T-helper 1 cell treated with Interleukin-12 subunit alpha and Interleukin-12 subunit beta and Interleukin-4 antibody, amounts not matched to agents 30 μg/mL and 1 μg/mL, for 36 hours (primary cell): Measurements from ENCODE around the gene LPCAT3.
"Not testable (repeated sequence)": the region's sequence is repeated elsewhere in the genome, so short reads cannot be mapped to it uniquely, and the experiment has no call there.

ENCODE experiments used
- H3K27ac Mint-ChIP-seq: one replicate; pipeline ENCODE4 v1.8.0; 2021; ENCODE audit warnings: mild to moderate bottlenecking, mixed read lengths
- H3K27me3 Mint-ChIP-seq: one replicate; pipeline ENCODE4 v1.8.0; 2021; ENCODE audit warnings: low read depth, mixed read lengths
- H3K36me3 Mint-ChIP-seq: one replicate; pipeline ENCODE4 v1.8.0; 2021; ENCODE audit warnings: low read depth, mixed read lengths
- H3K4me1 Mint-ChIP-seq: one replicate; pipeline ENCODE4 v1.8.0; 2021; ENCODE audit warnings: low read depth, mixed read lengths
- H3K4me3 Mint-ChIP-seq: one replicate; pipeline ENCODE4 v1.8.0; 2021; ENCODE audit warnings: mild to moderate bottlenecking, moderate library complexity, mixed read lengths
- H3K9me3 Mint-ChIP-seq: one replicate; pipeline ENCODE4 v1.8.0; 2021; ENCODE audit warnings: mixed read lengths

Gene LPCAT3

GRCh38 chr12:7018350-7019042, at the start of gene LPCAT3:
Gene LPCAT3, minus strand, starts transcription at chr12:7018476. Its CDS starts 52 bp downstream, at chr12:7018424.
- H3K4me1 Mint-ChIP-seq, result peaks cover 22% of the 10 kb centered on the region
- no peaks in the 10 kb centered on the region for H3K27me3 Mint-ChIP-seq
- peak within 1 kb of the TSS; percentile 92 for H3K27ac Mint-ChIP-seq
- peak within 1 kb of the TSS; percentile 95 for H3K4me3 Mint-ChIP-seq
- H3K36me3 Mint-ChIP-seq, result peaks cover 6% of the 10 kb centered on the region
- no peaks in the 10 kb centered on the region for H3K9me3 Mint-ChIP-seq

GRCh38 chr12:7067096-7067495, 48.8 kb upstream of the LPCAT3 start:
- no peak overlapping the region for H3K4me3 Mint-ChIP-seq
- no peaks in the 10 kb centered on the region for H3K4me1 Mint-ChIP-seq
- H3K36me3 Mint-ChIP-seq, result no peaks in the 10 kb centered on the region
- H3K27ac Mint-ChIP-seq, result no peak overlapping the region
- H3K9me3 Mint-ChIP-seq, result no peaks in the 10 kb centered on the region
- H3K27me3 Mint-ChIP-seq, result peaks cover 36% of the 10 kb centered on the region

GRCh38 chr12:7066596-7066995, 48.3 kb upstream of the LPCAT3 start:
- Mint-ChIP-seq H3K9me3 (no peaks in the 10 kb centered on the region), H3K27ac (no peak overlapping the region), H3K4me3 (no peak overlapping the region), H3K27me3 (peaks cover 31% of the 10 kb centered on the region), H3K36me3 (no peaks in the 10 kb centered on the region), H3K4me1 (no peaks in the 10 kb centered on the region)

- Mint-ChIP-seq H3K4me3 (no peak overlapping the region), H3K36me3 (no peaks in the 10 kb centered on the region), H3K9me3 (no peaks in the 10 kb centered on the region), H3K27ac (no peak overlapping the region), H3K27me3 (peaks cover 26% of the 10 kb centered on the region), H3K4me1 (no peaks in the 10 kb centered on the region)
Measured at GRCh38 chr12:7065073-7065623, 46.9 kb upstream of the LPCAT3 start.

GRCh38 chr12:7064516-7064915, 46.2 kb upstream of the LPCAT3 start:
- no peaks in the 10 kb centered on the region for H3K9me3 Mint-ChIP-seq
- peaks cover 30% of the 10 kb centered on the region for H3K27me3 Mint-ChIP-seq
- H3K4me1 Mint-ChIP-seq, result no peaks in the 10 kb centered on the region
- H3K4me3 Mint-ChIP-seq, result no peak overlapping the region
- H3K27ac Mint-ChIP-seq, result no peak overlapping the region
- H3K36me3 Mint-ChIP-seq, result no peaks in the 10 kb centered on the region

- Mint-ChIP-seq H3K36me3 (no peaks in the 10 kb centered on the region), H3K27me3 (peaks cover 23% of the 10 kb centered on the region), H3K9me3 (no peaks in the 10 kb centered on the region), H3K4me3 (no peak overlapping the region), H3K27ac (no peak overlapping the region), H3K4me1 (no peaks in the 10 kb centered on the region)
Measured at GRCh38 chr12:7061596-7061995, 43.3 kb upstream of the LPCAT3 start.

- H3K36me3 Mint-ChIP-seq, result no peaks in the 10 kb centered on the region
Measured at GRCh38 chr12:7061138-7061537, 42.9 kb upstream of the LPCAT3 start.

GRCh38 chr12:7060353-7060954, 42.2 kb upstream of the LPCAT3 start, which contains the start of gene C1S:
Gene C1S, plus strand, starts transcription at chr12:7060718. Its CDS starts 1,195 bp downstream, at chr12:7061913.
- H3K4me3 Mint-ChIP-seq, result no peak within 1 kb of the TSS
- no peaks in the 10 kb centered on the region for H3K9me3 Mint-ChIP-seq
- no peaks in the 10 kb centered on the region for H3K4me1 Mint-ChIP-seq
- H3K27ac Mint-ChIP-seq, result no peak within 1 kb of the TSS
- H3K36me3 Mint-ChIP-seq, result no peaks in the 10 kb centered on the region
- peaks cover 16% of the 10 kb centered on the region for H3K27me3 Mint-ChIP-seq

More at GRCh38 chr12:7061138-7061537, 42.9 kb upstream of the LPCAT3 start:
- Mint-ChIP-seq H3K9me3 (no peaks in the 10 kb centered on the region), H3K4me1 (no peaks in the 10 kb centered on the region), H3K27me3 (peaks cover 20% of the 10 kb centered on the region), H3K27ac (no peak overlapping the region), H3K4me3 (no peak overlapping the region)

- Mint-ChIP-seq H3K9me3 (no peaks in the 10 kb centered on the region), H3K36me3 (no peaks in the 10 kb centered on the region), H3K27ac (no peak overlapping the region), H3K4me3 (no peak overlapping the region), H3K27me3 (peaks cover 18% of the 10 kb centered on the region), H3K4me1 (no peaks in the 10 kb centered on the region)
Measured at GRCh38 chr12:7059780-7060179, 41.5 kb upstream of the LPCAT3 start.

- H3K27me3 Mint-ChIP-seq, result peaks cover 21% of the 10 kb centered on the region
- no peaks in the 10 kb centered on the region for H3K36me3 Mint-ChIP-seq
- no peak overlapping the region for H3K4me3 Mint-ChIP-seq
- no peaks in the 10 kb centered on the region for H3K4me1 Mint-ChIP-seq
- no peak overlapping the region for H3K27ac Mint-ChIP-seq
- no peaks in the 10 kb centered on the region for H3K9me3 Mint-ChIP-seq
Measured at GRCh38 chr12:7058850-7059395, 40.6 kb upstream of the LPCAT3 start.

GRCh38 chr12:7058163-7058845, 40.0 kb upstream of the LPCAT3 start:
- peaks cover 22% of the 10 kb centered on the region for H3K27me3 Mint-ChIP-seq

GRCh38 chr12:7055736-7056135, 37.5 kb upstream of the LPCAT3 start:
- not testable (repeated sequence) for H3K4me1 Mint-ChIP-seq, H3K27ac Mint-ChIP-seq, H3K4me3 Mint-ChIP-seq, H3K9me3 Mint-ChIP-seq, H3K36me3 Mint-ChIP-seq
- peaks cover 44% of the 10 kb centered on the region for H3K27me3 Mint-ChIP-seq

More at GRCh38 chr12:7058163-7058845, 40.0 kb upstream of the LPCAT3 start:
- H3K27ac Mint-ChIP-seq, result no peak overlapping the region
- H3K4me3 Mint-ChIP-seq, result no peak overlapping the region
- no peaks in the 10 kb centered on the region for H3K36me3 Mint-ChIP-seq
- H3K9me3 Mint-ChIP-seq, result no peaks in the 10 kb centered on the region
- no peaks in the 10 kb centered on the region for H3K4me1 Mint-ChIP-seq

GRCh38 chr12:7054925-7055324, 36.6 kb upstream of the LPCAT3 start:
- H3K9me3 Mint-ChIP-seq, result no peaks in the 10 kb centered on the region
- no peak overlapping the region for H3K4me3 Mint-ChIP-seq
- H3K4me1 Mint-ChIP-seq, result no peaks in the 10 kb centered on the region
- no peak overlapping the region for H3K27ac Mint-ChIP-seq
- no peaks in the 10 kb centered on the region for H3K36me3 Mint-ChIP-seq
- H3K27me3 Mint-ChIP-seq, result peaks cover 43% of the 10 kb centered on the region

- H3K9me3 Mint-ChIP-seq, H3K27ac Mint-ChIP-seq, H3K36me3 Mint-ChIP-seq, H3K4me3 Mint-ChIP-seq: not testable (repeated sequence)
- Mint-ChIP-seq H3K4me1 (peaks cover 16% of the 10 kb centered on the region), H3K27me3 (peaks cover 39% of the 10 kb centered on the region)
Measured at GRCh38 chr12:7049973-7050372, 31.7 kb upstream of the LPCAT3 start.
